Measurements from ENCODE around the gene FRMD3. TPM values are rescaled to one million over a fixed set of nuclear protein-coding genes. Genes with fewer than 3 reads are reported as not detected.

FRMD3 gene
- total RNA-seq, 1 experiment from 2014 or later, result 0.55 TPM

DNA sequence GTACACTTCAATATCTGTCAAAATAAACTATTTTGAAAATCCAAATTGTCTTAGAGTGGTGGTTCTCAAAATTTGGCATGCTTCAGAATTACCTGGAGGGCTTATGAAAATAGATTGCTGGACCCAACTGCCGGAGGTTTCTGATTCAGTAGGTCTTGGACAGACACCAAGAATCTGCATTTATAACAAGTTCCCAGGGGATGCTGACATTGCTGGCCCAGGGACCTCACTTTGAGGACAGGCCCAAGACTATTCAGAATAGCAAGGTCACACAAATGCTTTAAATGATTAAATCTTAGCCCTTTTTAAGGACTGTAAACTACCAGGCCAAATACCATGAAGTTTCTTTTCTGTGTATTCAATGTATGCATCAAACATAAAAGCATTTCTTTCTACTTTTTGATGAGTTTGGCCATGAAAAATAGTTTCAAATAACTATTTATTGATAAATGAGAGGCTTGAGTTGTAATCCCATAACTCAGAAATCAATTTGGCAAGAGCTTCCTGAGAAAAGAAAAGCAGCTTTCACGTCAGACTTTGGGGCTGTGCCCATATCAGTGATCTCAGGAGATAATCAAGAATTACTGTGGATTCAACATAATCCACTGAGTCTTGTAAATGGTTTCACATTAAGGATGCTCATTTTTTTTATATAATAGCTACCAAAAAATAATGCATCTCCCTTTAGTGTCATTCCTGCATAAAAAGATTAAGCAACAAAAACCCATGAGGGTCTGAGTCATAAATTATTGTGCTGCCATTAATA, 191.4 kb downstream of the FRMD3 start:
- H3T11ph ChIP-seq (ENCODE audit: low read length), result no peak overlapping the region
- H3K23me2 ChIP-seq (ENCODE audit: insufficient read length, low read depth, low read length, poor library complexity, severe bottlenecking), result no peaks in the 10 kb centered on the region
- Mint-ChIP-seq H3K4me3 (no peak overlapping the region), H3K9me3 (no peaks in the 10 kb centered on the region), H3K36me3 (ENCODE audit: insufficient read depth in 1 of 3, low read depth in 3 of 3) (no peaks in the 10 kb centered on the region), H3K4me1 (peaks cover 17 to 20% of the 10 kb centered on the region in 2 experiments), H3K27ac (no peak overlapping the region), H3K27me3 (ENCODE audit: low read depth) (no peaks in the 10 kb centered on the region)
- no peak overlapping the region for H3K4ac ChIP-seq (ENCODE audit: low read depth, low read length)
- no peak overlapping the region for H3K56ac ChIP-seq (ENCODE audit: insufficient read length, low read depth, low read length)
- no peak overlapping the region for H2BK120ac ChIP-seq (ENCODE audit: low read depth, low read length, poor library complexity, severe bottlenecking)
- H2AK5ac ChIP-seq (ENCODE audit: insufficient read length, low read length), result no peak overlapping the region
- H3K9ac ChIP-seq (ENCODE audit: extremely low read depth, insufficient read length, low read length), result no peak overlapping the region
- H2BK15ac ChIP-seq (ENCODE audit: low read depth, low read length), result no peak overlapping the region
- no peaks in the 10 kb centered on the region for H3K79me2 ChIP-seq (ENCODE audit: insufficient read depth, low read length)
- TF ChIP-seq CTCF (conservative IDR thresholded peaks at IDR 0.05), result no peak
- H3K4me2 ChIP-seq (ENCODE audit: insufficient read depth, insufficient read length, low read length), result no peak overlapping the region
- H3K4me1 ChIP-seq (ENCODE audit: insufficient read depth, low read length), result no peaks in the 10 kb centered on the region
- H3K23ac ChIP-seq (ENCODE audit: insufficient read length, low read depth, low read length), result no peak overlapping the region
- H4K91ac ChIP-seq (ENCODE audit: insufficient read length, low read depth, low read length), result no peak overlapping the region
- H2AFZ ChIP-seq (ENCODE audit: low read length), result no peak overlapping the region
- H3K14ac ChIP-seq (ENCODE audit: insufficient read depth, low read length), result no peak overlapping the region
- no peak for DNase-seq
- H2BK20ac ChIP-seq (ENCODE audit: low read depth, low read length, poor library complexity, severe bottlenecking), result no peak overlapping the region
- H3K27ac ChIP-seq (ENCODE audit: insufficient read length, low read depth, low read length), result no peak overlapping the region
- no peaks in the 10 kb centered on the region for H4K20me1 ChIP-seq (ENCODE audit: control insufficient read depth, insufficient read depth, insufficient read length)
- no peak overlapping the region for H4K5ac ChIP-seq (ENCODE audit: insufficient read length, low read depth, low read length)
- no CpG with 5 or more reads among the region's 2 CpGs for WGBS (ENCODE audit: extremely low coverage, insufficient read length, low lambda C conversion rate)
- H3K79me1 ChIP-seq (ENCODE audit: insufficient read depth, low read depth, low read length, poor library complexity, severe bottlenecking), result no peaks in the 10 kb centered on the region
- H2BK12ac ChIP-seq (ENCODE audit: insufficient read length, low read depth, low read length), result no peak overlapping the region
- no peaks in the 10 kb centered on the region for H3K9me3 ChIP-seq (ENCODE audit: control insufficient read depth, low read depth, low read length)
- no peak overlapping the region for H2BK5ac ChIP-seq (ENCODE audit: insufficient read length, low read length)
- no peak overlapping the region for H4K8ac ChIP-seq (replicated peaks; ENCODE audit: insufficient read length, low read depth, low read length)
- no peak overlapping the region for H3K18ac ChIP-seq (ENCODE audit: insufficient read length, low read depth, low read length)
- no peaks in the 10 kb centered on the region for H3K27me3 ChIP-seq (ENCODE audit: insufficient read depth, low read length)

Data from H9 (cell line).